Frontal cortex (tissue), 4 donors: Measurements from ENCODE around the gene ACAD11. TPM values are rescaled to one million over a fixed set of nuclear protein-coding genes. Genes with fewer than 3 reads are reported as not detected.
"Not testable (repeated sequence)": the region's sequence is repeated elsewhere in the genome, so short reads cannot be mapped to it uniquely, and the experiment has no call there.

Experiments
- DNase-seq, 2 donors: peaks; one replicate each; pipeline ENCODE4 v3.0.0; 2012; ENCODE audit warnings: low spot score in 2 of 2
- FAIRE-seq: peaks from 2 replicates; lab custom pipeline; 2012; peaks lifted over from hg19 to GRCh38; lab: Jason Lieb, UNC
- total RNA-seq: library from RNA; depleted of rRNA; stranded (reverse); fragments of >200 nt; gene quantifications from one replicate; pipeline ENCODE4 v1.2.3, GENCODE V29; 2014
- donor health status: control.
- donor health status: control.
- donor health status: control.

The ACAD11 gene
- total RNA-seq, 1 donor from 2014 or later, result 37.9 TPM

- DNase-seq (no peak), FAIRE-seq (no peak)
Measured at GRCh38 chr3:132654190-132654589, 5.4 kb downstream of the ACAD11 start.

GRCh38 chr3:132652640-132653270 is 6.9 kb downstream of the ACAD11 start:
- no peak for DNase-seq
- no peak for FAIRE-seq

GRCh38 chr3:132650153-132650552 is 9.5 kb downstream of the ACAD11 start:
- DNase-seq, result no peak
- no peak for FAIRE-seq

- no peak for FAIRE-seq
Measured at GRCh38 chr3:132645058-132645457, 14.6 kb downstream of the ACAD11 start.

GRCh38 chr3:132643366-132643765 is 16.2 kb downstream of the ACAD11 start:
- FAIRE-seq, result no peak
- no peak for DNase-seq

More at GRCh38 chr3:132645058-132645457, 14.6 kb downstream of the ACAD11 start:
- no peak for DNase-seq

GRCh38 chr3:132642539-132642847 is 17.1 kb downstream of the ACAD11 start:
- DNase-seq (no peak), FAIRE-seq (no peak)

GRCh38 chr3:132641837-132642538 is 17.6 kb downstream of the ACAD11 start:
- DNase-seq, result peak in 1 of 2 donors; percentile 45

GRCh38 chr3:132641427-132641826 is 18.2 kb downstream of the ACAD11 start:
- FAIRE-seq, DNase-seq: not testable (repeated sequence)

More at GRCh38 chr3:132641837-132642538, 17.6 kb downstream of the ACAD11 start:
- peak; percentile 94 for FAIRE-seq

GRCh38 chr3:132638706-132639105 is 20.9 kb downstream of the ACAD11 start:
- FAIRE-seq, result no peak
- no peak for DNase-seq

GRCh38 chr3:132637590-132637989 is 22.0 kb downstream of the ACAD11 start:
- DNase-seq (no peak), FAIRE-seq (peak; percentile 36)

- no peak for FAIRE-seq
- no peak for DNase-seq
Measured at GRCh38 chr3:132635052-132635451, 24.6 kb downstream of the ACAD11 start.

GRCh38 chr3:132630612-132631011 is 29.0 kb downstream of the ACAD11 start:
- FAIRE-seq, result no peak

GRCh38 chr3:132629928-132630327 is 29.7 kb downstream of the ACAD11 start:
- no peak for DNase-seq
- no peak for FAIRE-seq

More at GRCh38 chr3:132630612-132631011, 29.0 kb downstream of the ACAD11 start:
- no peak for DNase-seq

GRCh38 chr3:132628157-132628556 is 31.5 kb downstream of the ACAD11 start:
- no peak for DNase-seq
- no peak for FAIRE-seq

GRCh38 chr3:132626955-132627354 is 32.7 kb downstream of the ACAD11 start:
- FAIRE-seq, result no peak
- DNase-seq, result no peak

GRCh38 chr3:132625613-132626012 is 34.0 kb downstream of the ACAD11 start:
- no peak for FAIRE-seq
- no peak for DNase-seq

GRCh38 chr3:132624790-132625189 is 34.8 kb downstream of the ACAD11 start:
- DNase-seq (no peak), FAIRE-seq (no peak)

- no peak for FAIRE-seq
- DNase-seq, result no peak
Measured at GRCh38 chr3:132623646-132624045, 36.0 kb downstream of the ACAD11 start.

- FAIRE-seq (no peak), DNase-seq (no peak)
Measured at GRCh38 chr3:132622761-132623160, 36.8 kb downstream of the ACAD11 start.

- FAIRE-seq (no peak), DNase-seq (no peak)
Measured at GRCh38 chr3:132622148-132622547, 37.5 kb downstream of the ACAD11 start.

- no peak for FAIRE-seq
- no peak for DNase-seq
Measured at GRCh38 chr3:132616780-132617179, 42.8 kb downstream of the ACAD11 start.

- FAIRE-seq (no peak), DNase-seq (no peak)
Measured at GRCh38 chr3:132615881-132616280, 43.7 kb downstream of the ACAD11 start.
